ENCODE measurements around the gene GPR150.

GRCh38 chr5:95655575-95655974 is 35.7 kb downstream of the GPR150 start:
- TF ChIP-seq CTCF (IDR thresholded peaks at IDR 0.05) = no peak
- no peak for TF ChIP-seq POLR2AphosphoS5 (IDR thresholded peaks at IDR 0.05; ENCODE audit: low read depth, low read length)
- no peak for TF ChIP-seq REST (IDR thresholded peaks at IDR 0.05; ENCODE audit: insufficient read depth in 1 of 2, low read depth in 2 of 2, low read length in 1 of 2)
